Transverse colon (tissue), 4 donors: Measurements from ENCODE around the gene AFG3L2. TPM values are rescaled to one million over a fixed set of nuclear protein-coding genes. Genes with fewer than 3 reads are reported as not detected.

Experiments
- DNase-seq: peaks from one replicate; pipeline ENCODE4 v3.0.0-alpha.2; 2019
- H3K27ac ChIP-seq, 4 donors: fragments of 200-600 bp; sonication (generic); 2 replicates each; pipeline ENCODE4 v1.5.1; 2016 to 2018; ENCODE audit warnings: inconsistent platforms in 4 of 4
- H3K27me3 ChIP-seq: fragments of 200-600 bp; sonication (generic); 2 replicates; pipeline ENCODE4 v1.5.1; 2017; ENCODE audit warnings: inconsistent platforms
- H3K36me3 ChIP-seq, 4 donors: fragments of 200-600 bp; sonication (generic); 2 replicates each; pipeline ENCODE4 v1.5.1; 2017 to 2019; ENCODE audit warnings: inconsistent platforms in 4 of 4
- H3K4me1 ChIP-seq, 4 donors: fragments of 200-600 bp; sonication (generic); 2 replicates each; pipeline ENCODE4 v1.5.1; 2017 to 2020; ENCODE audit warnings: inconsistent platforms in 4 of 4
- H3K4me3 ChIP-seq, 4 donors: fragments of 200-600 bp; sonication (generic); 1 replicate in 1 of 4; 2 replicates in 3 of 4; pipeline versions ENCODE4 v1.5.1 to v1.6.1; 2017 to 2019; ENCODE audit warnings: inconsistent platforms in 4 of 4
- H3K9me3 ChIP-seq, 2 donors: fragments of 200-600 bp; sonication (generic); 2 replicates each; pipeline ENCODE4 v1.5.1; 2017 to 2019; ENCODE audit warnings: inconsistent platforms in 2 of 2
- EP300 ChIP-seq: sonication (generic); formaldehyde crosslinking; IDR thresholded peaks from one replicate; pipeline ENCODE4 v1.6.1; 2017; ENCODE audit warnings: antibody characterized with exemption, low read depth
- POLR2A ChIP-seq: fragments of 450-650 bp; IDR thresholded peaks from one replicate; pipeline ENCODE4 v1.6.1; 2016; ENCODE audit warnings: antibody characterized with exemption, mild to moderate bottlenecking, moderate library complexity
- POLR2AphosphoS5 ChIP-seq, 3 donors: sonication (generic); formaldehyde crosslinking; IDR thresholded peaks; one replicate each; pipeline ENCODE4 v1.6.1; 2016; ENCODE audit warnings: antibody characterized with exemption in 3 of 3
- WGBS, 2 donors: methylation state at CpG; one replicate each; pipeline ENCODE4 v1.1.5; 2018; ENCODE audit warnings: low coverage in 1 of 2; 5-methylcytosine and 5-hydroxymethylcytosine counted together
- in situ Hi-C, 4 donors: fragments of 200-750 bp; cut with MboI; loops; one replicate each; pipeline versions ENCODE4 v1.15.0 to v1.15.1; 2017; ENCODE audit warnings: low sequenced_read_pairs in 3 of 4, low pct_ligation_motif_present in 1 of 4, low pct_unique_long_range_greater_than_20kb in 1 of 4
- intact Hi-C: fragments of 100-400 bp; cut with DNase I; formaldehyde crosslinking; loops from one replicate; pipeline ENCODE4 v1.15.1; 2023; ENCODE audit warnings: low total_unique reads
- total RNA-seq, 4 donors: library from RNA; depleted of rRNA; stranded (reverse); fragments of >200 nt; gene quantifications; one replicate each; pipeline ENCODE4 v1.1.0, GENCODE V29; 2016
- TF ChIP-seq, protein P1 (sequence below), 5 experiments: fragments of 200-600 bp in 3 of 5; fragments of 450-650 bp in 2 of 5; sonication (generic) in 3 of 5; IDR thresholded peaks; 1 replicate in 2 of 5; 2 replicates in 3 of 5; pipeline ENCODE4 v1.5.1; 2016 to 2017; ENCODE audit warnings: antibody characterized with exemption in 5 of 5, inconsistent platforms in 3 of 5, mild to moderate bottlenecking in 2 of 5, moderate library complexity in 1 of 5

The AFG3L2 gene
- total RNA-seq, 4 donors from 2014 or later = 74.1 to 95.6 (median 92.6) TPM

DNA sequence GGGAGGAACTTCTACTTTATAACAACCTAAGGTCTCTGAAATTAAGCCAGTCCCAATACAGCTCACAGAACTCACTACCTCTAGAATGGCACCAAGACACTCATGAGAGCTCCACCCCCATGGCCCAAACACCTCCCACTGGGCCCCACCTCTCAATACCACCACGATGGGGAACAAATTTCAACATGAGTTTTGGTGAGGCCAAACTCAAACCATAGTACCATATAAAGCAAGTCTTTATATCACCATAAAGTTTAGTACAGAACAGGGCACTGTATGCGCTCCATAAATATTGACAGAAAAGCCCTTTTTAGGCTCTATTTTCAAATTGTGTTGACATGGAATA lies 3.3 kb downstream of the AFG3L2 start:
- Histone ChIP-seq H3K36me3 (peaks cover 0 to 6% (median 0%) of the 10 kb centered on the region in 4 donors), H3K4me1 (peaks cover 33 to 63% (median 53%) of the 10 kb centered on the region in 4 donors), H3K27me3 (no peaks in the 10 kb centered on the region), H3K27ac (peak overlapping the region; percentile 71 to 100 (median 100)), H3K4me3 (no peak overlapping the region), H3K9me3 (no peaks in the 10 kb centered on the region)
- 59% methylated on average over 2 of the region's 2 CpGs; no CpG with 5 or more reads in 1 of the 2 donors for WGBS, 2 donors
- no peak for DNase-seq
- intact Hi-C loops (no loop called here), in situ Hi-C loops (no loop called here)
- TF ChIP-seq, protein P1, sequence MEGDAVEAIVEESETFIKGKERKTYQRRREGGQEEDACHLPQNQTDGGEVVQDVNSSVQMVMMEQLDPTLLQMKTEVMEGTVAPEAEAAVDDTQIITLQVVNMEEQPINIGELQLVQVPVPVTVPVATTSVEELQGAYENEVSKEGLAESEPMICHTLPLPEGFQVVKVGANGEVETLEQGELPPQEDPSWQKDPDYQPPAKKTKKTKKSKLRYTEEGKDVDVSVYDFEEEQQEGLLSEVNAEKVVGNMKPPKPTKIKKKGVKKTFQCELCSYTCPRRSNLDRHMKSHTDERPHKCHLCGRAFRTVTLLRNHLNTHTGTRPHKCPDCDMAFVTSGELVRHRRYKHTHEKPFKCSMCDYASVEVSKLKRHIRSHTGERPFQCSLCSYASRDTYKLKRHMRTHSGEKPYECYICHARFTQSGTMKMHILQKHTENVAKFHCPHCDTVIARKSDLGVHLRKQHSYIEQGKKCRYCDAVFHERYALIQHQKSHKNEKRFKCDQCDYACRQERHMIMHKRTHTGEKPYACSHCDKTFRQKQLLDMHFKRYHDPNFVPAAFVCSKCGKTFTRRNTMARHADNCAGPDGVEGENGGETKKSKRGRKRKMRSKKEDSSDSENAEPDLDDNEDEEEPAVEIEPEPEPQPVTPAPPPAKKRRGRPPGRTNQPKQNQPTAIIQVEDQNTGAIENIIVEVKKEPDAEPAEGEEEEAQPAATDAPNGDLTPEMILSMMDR (IDR thresholded peaks at IDR 0.05) = no peak
- no peak for TF ChIP-seq EP300

DNA sequence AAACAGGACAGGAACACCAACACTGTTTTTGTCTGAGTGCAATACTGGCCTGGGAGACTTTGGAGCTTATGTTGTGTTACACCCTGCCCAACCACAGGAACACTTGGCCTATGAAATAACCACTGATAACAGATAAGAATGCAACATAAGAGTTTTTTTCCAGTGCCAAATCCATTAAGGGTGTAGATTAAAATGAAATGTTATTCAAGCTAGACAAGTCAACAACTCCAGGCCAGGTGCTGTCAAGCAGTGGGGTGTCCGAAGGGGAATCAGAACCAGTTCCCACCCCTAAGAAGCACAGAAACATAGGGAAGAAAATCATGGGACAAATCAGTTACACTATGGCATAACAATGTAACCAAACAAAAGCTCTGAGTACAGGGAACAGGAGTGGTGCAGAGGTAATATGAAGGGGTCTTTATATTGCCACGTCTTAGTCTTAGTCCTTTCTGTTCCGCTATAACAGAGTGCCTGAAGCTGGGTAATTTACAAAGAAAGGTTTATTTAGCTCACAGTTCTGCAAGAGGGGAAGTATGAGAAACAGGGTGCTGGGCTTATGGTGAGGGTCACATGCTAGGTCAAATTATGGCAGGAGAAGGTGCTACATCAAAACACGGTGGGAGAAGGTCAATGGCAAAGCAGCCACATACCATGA lies 3.8 kb downstream of the AFG3L2 start:
- peaks cover 33 to 61% (median 53%) of the 10 kb centered on the region in 4 donors for H3K4me1 ChIP-seq
- in situ Hi-C loops = no loop called here

DNA sequence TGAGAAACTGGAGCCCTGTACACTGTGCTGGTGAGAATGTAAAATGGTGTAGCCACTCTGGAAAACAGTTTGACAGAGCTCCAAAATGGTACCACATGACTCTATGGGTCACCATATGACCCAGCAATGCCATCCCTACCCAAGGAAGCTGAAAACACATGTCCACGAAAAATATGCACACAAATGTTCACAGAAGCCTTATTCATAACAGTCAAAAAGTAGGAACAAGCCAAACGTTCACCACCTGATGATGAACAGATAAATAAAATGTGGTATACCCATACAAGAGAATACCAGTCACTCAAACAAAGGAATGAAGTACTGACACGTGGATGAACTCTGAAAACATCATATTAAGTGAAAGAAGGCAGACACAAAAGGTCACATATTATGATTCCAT lies 4.6 kb downstream of the AFG3L2 start:
- H3K4me3 ChIP-seq = no peak overlapping the region
- WGBS, 2 donors = 34 to 42% methylated on average over 3 of the region's 3 CpGs
- no peaks in the 10 kb centered on the region for H3K9me3 ChIP-seq
- H3K36me3 ChIP-seq = peaks cover 0 to 8% (median 4%) of the 10 kb centered on the region in 4 donors
- no peaks in the 10 kb centered on the region for H3K27me3 ChIP-seq
- peak overlapping the region; percentile 71 to 100 (median 100) for H3K27ac ChIP-seq
- TF ChIP-seq, protein P1 (IDR thresholded peaks at IDR 0.05) = no peak
- TF ChIP-seq POLR2AphosphoS5 (IDR thresholded peaks at IDR 0.05) (no peak), POLR2A (no peak), EP300 (no peak)
- intact Hi-C loops = no loop called here
- in situ Hi-C loops = no loop called here
- no peak for DNase-seq
- peaks cover 33 to 60% (median 51%) of the 10 kb centered on the region in 4 donors for H3K4me1 ChIP-seq

More for the DNA sequence above, 3.8 kb downstream of the AFG3L2 start:
- intact Hi-C loops = no loop called here
- TF ChIP-seq, protein P1 (IDR thresholded peaks at IDR 0.05) = no peak
- no peak for TF ChIP-seq POLR2AphosphoS5 (IDR thresholded peaks at IDR 0.05)
- no peak for TF ChIP-seq POLR2A
- TF ChIP-seq EP300 = no peak
- Histone ChIP-seq H3K9me3 (no peaks in the 10 kb centered on the region), H3K36me3 (peaks cover 0 to 8% (median 1%) of the 10 kb centered on the region in 4 donors), H3K4me3 (no peak overlapping the region), H3K27ac (peak overlapping the region; percentile 71 to 100 (median 100)), H3K27me3 (no peaks in the 10 kb centered on the region)
- DNase-seq = peak; percentile 21
- 49 to 57% methylated on average over 3 to 4 of the region's 4 CpGs for WGBS, 2 donors

DNA sequence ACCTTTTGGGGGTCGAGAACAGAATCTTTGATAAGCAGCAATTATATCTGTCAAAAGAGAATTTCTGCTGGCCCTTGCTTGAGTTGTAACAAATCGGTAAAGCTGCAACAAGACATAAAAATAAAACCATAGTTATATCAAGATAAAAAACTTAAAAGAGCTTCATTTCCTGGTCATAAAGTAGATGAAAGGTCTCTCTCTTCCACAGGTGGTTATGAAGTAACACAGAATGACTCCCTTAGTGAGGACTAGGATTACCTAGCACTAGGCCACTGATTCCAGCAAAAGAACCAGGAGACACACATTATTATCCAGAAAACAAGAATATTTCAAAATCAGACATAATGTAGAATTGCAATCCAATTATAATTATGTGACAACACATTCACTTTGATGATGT lies 5.4 kb downstream of the AFG3L2 start:
- H3K9me3 ChIP-seq = no peaks in the 10 kb centered on the region
- H3K36me3 ChIP-seq = peaks cover 0 to 16% (median 4%) of the 10 kb centered on the region in 4 donors
- in situ Hi-C loops = no loop called here
- intact Hi-C loops = no loop called here
- H3K27me3 ChIP-seq = no peaks in the 10 kb centered on the region
- peaks cover 33 to 69% (median 51%) of the 10 kb centered on the region in 4 donors for H3K4me1 ChIP-seq
- TF ChIP-seq POLR2A = no peak
- TF ChIP-seq POLR2AphosphoS5 (IDR thresholded peaks at IDR 0.05) = peak in 1 of 3 donors; percentile 49
- TF ChIP-seq, protein P1 (IDR thresholded peaks at IDR 0.05) = no peak
- TF ChIP-seq EP300 = no peak
- DNase-seq = no peak
- H3K27ac ChIP-seq = peak overlapping the region; percentile 71 to 100 (median 100)
- 20 to 60% methylated on average over 2 of the region's 2 CpGs for WGBS, 2 donors
- H3K4me3 ChIP-seq = no peak overlapping the region
